ENCODE data around the gene SLC9C2. TPM values are rescaled to one million over a fixed set of nuclear protein-coding genes. Genes with fewer than 3 reads are reported as not detected.
A peak's percentile ranks its signal among the peaks of the same experiment; 100 is the strongest.
"Not testable (repeated sequence)": the region's sequence is repeated elsewhere in the genome, so short reads cannot be mapped to it uniquely, and the experiment has no call there.

The SLC9C2 gene
- total RNA-seq, 1 experiment from 2014 or later: not detected

- TF ChIP-seq E2F1 (CRISPR knock-in tag; IDR thresholded peaks at IDR 0.05) (no peak), ZNF423 (CRISPR knock-in tag; IDR thresholded peaks at IDR 0.05) (no peak), NR1H2 (CRISPR knock-in tag; IDR thresholded peaks at IDR 0.05) (no peak), OVOL2 (CRISPR knock-in tag; IDR thresholded peaks at IDR 0.05; ENCODE audit: borderline replicate concordance) (no peak), SMAD3 (CRISPR knock-in tag; IDR thresholded peaks at IDR 0.05; ENCODE audit: borderline replicate concordance) (no peak), ZNF138 (CRISPR knock-in tag; conservative IDR thresholded peaks at IDR 0.05) (no peak), ERG (CRISPR knock-in tag; IDR thresholded peaks at IDR 0.05) (no peak), TCF7 (CRISPR knock-in tag; IDR thresholded peaks at IDR 0.05; ENCODE audit: low read depth) (no peak), HMGA2 (CRISPR knock-in tag; IDR thresholded peaks at IDR 0.05) (no peak), IRF2 (CRISPR knock-in tag; IDR thresholded peaks at IDR 0.05; ENCODE audit: borderline replicate concordance, low read depth) (no peak), NFE2L1 (CRISPR knock-in tag; IDR thresholded peaks at IDR 0.05) (no peak), ZNF425 (CRISPR knock-in tag; conservative IDR thresholded peaks at IDR 0.05) (no peak), ZNF121 (CRISPR knock-in tag; IDR thresholded peaks at IDR 0.05) (no peak)
- TF ChIP-seq, protein P1, sequence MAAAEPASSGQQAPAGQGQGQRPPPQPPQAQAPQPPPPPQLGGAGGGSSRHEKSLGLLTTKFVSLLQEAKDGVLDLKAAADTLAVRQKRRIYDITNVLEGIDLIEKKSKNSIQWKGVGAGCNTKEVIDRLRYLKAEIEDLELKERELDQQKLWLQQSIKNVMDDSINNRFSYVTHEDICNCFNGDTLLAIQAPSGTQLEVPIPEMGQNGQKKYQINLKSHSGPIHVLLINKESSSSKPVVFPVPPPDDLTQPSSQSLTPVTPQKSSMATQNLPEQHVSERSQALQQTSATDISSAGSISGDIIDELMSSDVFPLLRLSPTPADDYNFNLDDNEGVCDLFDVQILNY (CRISPR knock-in tag; IDR thresholded peaks at IDR 0.05): no peak
- TF ChIP-seq, protein P2, sequence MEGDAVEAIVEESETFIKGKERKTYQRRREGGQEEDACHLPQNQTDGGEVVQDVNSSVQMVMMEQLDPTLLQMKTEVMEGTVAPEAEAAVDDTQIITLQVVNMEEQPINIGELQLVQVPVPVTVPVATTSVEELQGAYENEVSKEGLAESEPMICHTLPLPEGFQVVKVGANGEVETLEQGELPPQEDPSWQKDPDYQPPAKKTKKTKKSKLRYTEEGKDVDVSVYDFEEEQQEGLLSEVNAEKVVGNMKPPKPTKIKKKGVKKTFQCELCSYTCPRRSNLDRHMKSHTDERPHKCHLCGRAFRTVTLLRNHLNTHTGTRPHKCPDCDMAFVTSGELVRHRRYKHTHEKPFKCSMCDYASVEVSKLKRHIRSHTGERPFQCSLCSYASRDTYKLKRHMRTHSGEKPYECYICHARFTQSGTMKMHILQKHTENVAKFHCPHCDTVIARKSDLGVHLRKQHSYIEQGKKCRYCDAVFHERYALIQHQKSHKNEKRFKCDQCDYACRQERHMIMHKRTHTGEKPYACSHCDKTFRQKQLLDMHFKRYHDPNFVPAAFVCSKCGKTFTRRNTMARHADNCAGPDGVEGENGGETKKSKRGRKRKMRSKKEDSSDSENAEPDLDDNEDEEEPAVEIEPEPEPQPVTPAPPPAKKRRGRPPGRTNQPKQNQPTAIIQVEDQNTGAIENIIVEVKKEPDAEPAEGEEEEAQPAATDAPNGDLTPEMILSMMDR (IDR thresholded peaks at IDR 0.05): no peak
Measured at GRCh38 chr1:173648880-173649605, 46.2 kb upstream of the SLC9C2 start (continued).

GRCh38 chr1:173646656-173647055 is 43.8 kb upstream of the SLC9C2 start:
- H3K27me3 Mint-ChIP-seq (ENCODE audit: low read depth): no peaks in the 10 kb centered on the region
- H3K9me3 Mint-ChIP-seq: peaks cover 22% of the 10 kb centered on the region
- ChIA-PET POLR2A (no interaction called here), CTCF (no interaction called here)
- DNase-seq (ENCODE audit: low spot score) (no peak), ATAC-seq (no peak)
- no peak overlapping the region for H3K4me3 Mint-ChIP-seq
- H3K27ac Mint-ChIP-seq: no peak overlapping the region
- TF ChIP-seq ZNF232 (CRISPR knock-in tag; IDR thresholded peaks at IDR 0.05) (no peak), TP53 (CRISPR knock-in tag; IDR thresholded peaks at IDR 0.05) (no peak), ZNF317 (CRISPR knock-in tag; IDR thresholded peaks at IDR 0.05; ENCODE audit: borderline replicate concordance, low read depth) (no peak), RELA (CRISPR knock-in tag; IDR thresholded peaks at IDR 0.05; ENCODE audit: borderline replicate concordance) (no peak)
- TF ChIP-seq, protein P3, sequence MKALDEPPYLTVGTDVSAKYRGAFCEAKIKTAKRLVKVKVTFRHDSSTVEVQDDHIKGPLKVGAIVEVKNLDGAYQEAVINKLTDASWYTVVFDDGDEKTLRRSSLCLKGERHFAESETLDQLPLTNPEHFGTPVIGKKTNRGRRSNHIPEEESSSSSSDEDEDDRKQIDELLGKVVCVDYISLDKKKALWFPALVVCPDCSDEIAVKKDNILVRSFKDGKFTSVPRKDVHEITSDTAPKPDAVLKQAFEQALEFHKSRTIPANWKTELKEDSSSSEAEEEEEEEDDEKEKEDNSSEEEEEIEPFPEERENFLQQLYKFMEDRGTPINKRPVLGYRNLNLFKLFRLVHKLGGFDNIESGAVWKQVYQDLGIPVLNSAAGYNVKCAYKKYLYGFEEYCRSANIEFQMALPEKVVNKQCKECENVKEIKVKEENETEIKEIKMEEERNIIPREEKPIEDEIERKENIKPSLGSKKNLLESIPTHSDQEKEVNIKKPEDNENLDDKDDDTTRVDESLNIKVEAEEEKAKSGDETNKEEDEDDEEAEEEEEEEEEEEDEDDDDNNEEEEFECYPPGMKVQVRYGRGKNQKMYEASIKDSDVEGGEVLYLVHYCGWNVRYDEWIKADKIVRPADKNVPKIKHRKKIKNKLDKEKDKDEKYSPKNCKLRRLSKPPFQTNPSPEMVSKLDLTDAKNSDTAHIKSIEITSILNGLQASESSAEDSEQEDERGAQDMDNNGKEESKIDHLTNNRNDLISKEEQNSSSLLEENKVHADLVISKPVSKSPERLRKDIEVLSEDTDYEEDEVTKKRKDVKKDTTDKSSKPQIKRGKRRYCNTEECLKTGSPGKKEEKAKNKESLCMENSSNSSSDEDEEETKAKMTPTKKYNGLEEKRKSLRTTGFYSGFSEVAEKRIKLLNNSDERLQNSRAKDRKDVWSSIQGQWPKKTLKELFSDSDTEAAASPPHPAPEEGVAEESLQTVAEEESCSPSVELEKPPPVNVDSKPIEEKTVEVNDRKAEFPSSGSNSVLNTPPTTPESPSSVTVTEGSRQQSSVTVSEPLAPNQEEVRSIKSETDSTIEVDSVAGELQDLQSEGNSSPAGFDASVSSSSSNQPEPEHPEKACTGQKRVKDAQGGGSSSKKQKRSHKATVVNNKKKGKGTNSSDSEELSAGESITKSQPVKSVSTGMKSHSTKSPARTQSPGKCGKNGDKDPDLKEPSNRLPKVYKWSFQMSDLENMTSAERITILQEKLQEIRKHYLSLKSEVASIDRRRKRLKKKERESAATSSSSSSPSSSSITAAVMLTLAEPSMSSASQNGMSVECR (CRISPR knock-in tag; IDR thresholded peaks at IDR 0.05; ENCODE audit: borderline replicate concordance): no peak
- H3K36me3 Mint-ChIP-seq: peaks cover 16% of the 10 kb centered on the region
- H3K4me1 Mint-ChIP-seq: peaks cover 7% of the 10 kb centered on the region; the same call in 1 of the 2 replicates

- CTCF ChIA-PET; ATAC-seq; H3K4me3 Mint-ChIP-seq; H3K27me3 Mint-ChIP-seq (ENCODE audit: low read depth); POLR2A ChIA-PET; DNase-seq (ENCODE audit: low spot score): not testable (repeated sequence)
- H3K4me1 Mint-ChIP-seq: peaks cover 16% of the 10 kb centered on the region
- H3K27ac Mint-ChIP-seq: peak overlapping the region; percentile 85
- peaks cover 32% of the 10 kb centered on the region for H3K36me3 Mint-ChIP-seq
- H3K9me3 Mint-ChIP-seq: peaks cover 31% of the 10 kb centered on the region
Measured at GRCh38 chr1:173642450-173643139, 39.7 kb upstream of the SLC9C2 start.
